ENCODE data around the gene SMIM14. TPM values are rescaled to one million over a fixed set of nuclear protein-coding genes. Genes with fewer than 3 reads are reported as not detected.
"Not testable (repeated sequence)": the region's sequence is repeated elsewhere in the genome, so short reads cannot be mapped to it uniquely, and the experiment has no call there.

The SMIM14 gene
- total RNA-seq, 1 donor from 2014 or later: 23.8 TPM

GRCh38 chr4:39539089-39539611 is 99.5 kb downstream of the SMIM14 start:
- intact Hi-C loops (cut with DNase I): no loop called here
- no peak for TF ChIP-seq POLR2A (IDR thresholded peaks at IDR 0.05)
- no peak for TF ChIP-seq POLR2AphosphoS5 (IDR thresholded peaks at IDR 0.05; ENCODE audit: insufficient read depth in 1 of 2, low read depth in 1 of 2)
- TF ChIP-seq CTCF (IDR thresholded peaks at IDR 0.05): no peak
- no peaks in the 10 kb centered on the region for H3K36me3 ChIP-seq
- no peaks in the 10 kb centered on the region for H3K9me3 ChIP-seq
- H3K27me3 ChIP-seq: no peaks in the 10 kb centered on the region
- H3K27ac ChIP-seq: no peak overlapping the region
- no peak overlapping the region for H3K4me3 ChIP-seq
- H3K4me1 ChIP-seq: peaks cover 7% of the 10 kb centered on the region
- DNase-seq (ENCODE audit: extremely low spot score in 2 of 2): no peak

- no peak overlapping the region for H3K27ac ChIP-seq
- DNase-seq (ENCODE audit: extremely low spot score in 2 of 2): no peak
- TF ChIP-seq POLR2AphosphoS5 (IDR thresholded peaks at IDR 0.05; ENCODE audit: insufficient read depth in 1 of 2, low read depth in 1 of 2): no peak
- TF ChIP-seq CTCF (IDR thresholded peaks at IDR 0.05): no peak
- TF ChIP-seq POLR2A (IDR thresholded peaks at IDR 0.05): no peak
- no peaks in the 10 kb centered on the region for H3K27me3 ChIP-seq
- H3K36me3 ChIP-seq: peaks cover 0 to 3% of the 10 kb centered on the region in 2 donors
- H3K9me3 ChIP-seq: no peaks in the 10 kb centered on the region
- intact Hi-C loops (cut with DNase I): no loop called here
- H3K4me3 ChIP-seq: no peak overlapping the region
- H3K4me1 ChIP-seq: peaks cover 9% of the 10 kb centered on the region
Observed at GRCh38 chr4:39533541-39533940, 105.1 kb downstream of the SMIM14 start.

GRCh38 chr4:39532237-39532636 is 106.4 kb downstream of the SMIM14 start:
- H3K4me3 ChIP-seq; H3K27me3 ChIP-seq; H3K27ac ChIP-seq; H3K36me3 ChIP-seq; intact Hi-C loops (cut with DNase I); DNase-seq (ENCODE audit: extremely low spot score in 2 of 2); H3K9me3 ChIP-seq: not testable (repeated sequence)
- H3K4me1 ChIP-seq: peaks cover 15% of the 10 kb centered on the region

GRCh38 chr4:39530682-39531081 is 108.0 kb downstream of the SMIM14 start:
- intact Hi-C loops (cut with DNase I): no loop called here
- Histone ChIP-seq H3K9me3 (no peaks in the 10 kb centered on the region), H3K27ac (no peak overlapping the region), H3K27me3 (no peaks in the 10 kb centered on the region), H3K4me3 (no peak overlapping the region), H3K36me3 (peaks cover 0 to 3% of the 10 kb centered on the region in 2 donors), H3K4me1 (peaks cover 25% of the 10 kb centered on the region)
- no peak for DNase-seq (ENCODE audit: extremely low spot score in 2 of 2)
- TF ChIP-seq POLR2A (IDR thresholded peaks at IDR 0.05) (no peak), CTCF (IDR thresholded peaks at IDR 0.05) (no peak), POLR2AphosphoS5 (IDR thresholded peaks at IDR 0.05; ENCODE audit: insufficient read depth in 1 of 2, low read depth in 1 of 2) (no peak)

GRCh38 chr4:39529534-39529933 is 109.1 kb downstream of the SMIM14 start:
- Histone ChIP-seq H3K27me3 (no peaks in the 10 kb centered on the region), H3K36me3 (peaks cover 0 to 3% of the 10 kb centered on the region in 2 donors), H3K27ac (no peak overlapping the region), H3K9me3 (no peaks in the 10 kb centered on the region), H3K4me1 (peaks cover 32% of the 10 kb centered on the region), H3K4me3 (no peak overlapping the region)
- intact Hi-C loops (cut with DNase I): loop anchor here (5.0 kb wide), 4 partner anchors 72 to 1842 kb away; partner anchors contain the start of genes LIAS, PDS5A, RELL1 and RPL9
- TF ChIP-seq POLR2A (IDR thresholded peaks at IDR 0.05): no peak
- no peak for TF ChIP-seq POLR2AphosphoS5 (IDR thresholded peaks at IDR 0.05; ENCODE audit: insufficient read depth in 1 of 2, low read depth in 1 of 2)
- TF ChIP-seq CTCF (IDR thresholded peaks at IDR 0.05): no peak
- no peak for DNase-seq (ENCODE audit: extremely low spot score in 2 of 2)
